GM18499 (cell line): Measurements from ENCODE around the gene HLA-F.

Experiments used
- ATAC-seq: cut with Tn5 transposase; IDR thresholded peaks from one replicate; pipeline ENCODE4 v1.9.1; 2021; ENCODE audit warnings: moderate number of reproducible peaks; ENCODE audit not compliant: insufficient read depth, unreplicated experiment

The HLA-F gene

DNA sequence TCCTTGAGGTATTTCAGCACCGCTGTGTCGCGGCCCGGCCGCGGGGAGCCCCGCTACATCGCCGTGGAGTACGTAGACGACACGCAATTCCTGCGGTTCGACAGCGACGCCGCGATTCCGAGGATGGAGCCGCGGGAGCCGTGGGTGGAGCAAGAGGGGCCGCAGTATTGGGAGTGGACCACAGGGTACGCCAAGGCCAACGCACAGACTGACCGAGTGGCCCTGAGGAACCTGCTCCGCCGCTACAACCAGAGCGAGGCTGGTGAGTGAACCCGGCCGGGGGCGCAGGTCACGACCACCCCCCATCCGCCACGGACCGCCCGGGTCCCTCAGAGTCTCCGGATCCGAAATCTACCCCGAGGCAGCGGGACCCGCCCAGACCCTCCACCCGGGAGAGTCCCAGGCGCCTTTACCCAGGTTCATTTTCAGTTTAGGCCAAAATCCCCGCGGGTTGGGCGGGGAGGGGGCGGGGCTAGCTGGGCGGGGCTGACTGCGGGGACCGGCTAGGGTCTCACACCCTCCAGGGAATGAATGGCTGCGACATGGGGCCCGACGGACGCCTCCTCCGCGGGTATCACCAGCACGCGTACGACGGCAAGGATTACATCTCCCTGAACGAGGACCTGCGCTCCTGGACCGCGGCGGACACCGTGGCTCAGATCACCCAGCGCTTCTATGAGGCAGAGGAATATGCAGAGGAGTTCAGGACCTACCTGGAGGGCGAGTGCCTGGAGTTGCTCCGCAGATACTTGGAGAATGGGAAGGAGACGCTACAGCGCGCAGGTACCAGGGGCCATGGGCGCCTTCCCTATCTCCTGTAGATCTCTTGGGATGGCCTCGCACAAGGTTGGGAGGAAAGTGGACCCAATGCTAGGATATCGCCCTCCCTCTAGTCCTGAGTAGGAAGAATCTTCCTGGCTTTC, 693 bp downstream of the HLA-F start:
- ATAC-seq, result no peak

- ATAC-seq, result no peak
These were observed 2.0 kb downstream of the HLA-F start for GRCh38 chr6:29724937-29725869.

DNA sequence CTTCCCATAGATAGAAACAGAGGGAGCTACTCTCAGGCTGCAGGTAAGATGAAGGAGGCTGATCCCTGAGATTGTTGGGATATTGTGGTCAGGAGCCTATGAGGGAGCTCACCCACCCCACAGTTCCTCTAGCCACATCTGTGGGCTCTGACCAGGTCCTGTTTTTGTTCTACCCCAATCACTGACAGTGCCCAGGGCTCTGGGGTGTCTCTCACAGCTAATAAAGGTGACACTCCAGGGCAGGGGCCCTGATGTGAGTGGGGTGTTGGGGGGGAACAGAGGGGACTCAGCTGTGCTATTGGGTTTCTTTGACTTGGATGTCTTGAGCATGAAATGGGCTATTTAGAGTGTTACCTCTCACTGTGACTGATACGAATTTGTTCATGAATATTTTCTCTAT, 2.8 kb downstream of the HLA-F start:
- no peak for ATAC-seq

- no peak for ATAC-seq
These were observed 3.4 kb downstream of the HLA-F start for GRCh38 chr6:29726571-29727194.

GRCh38 chr6:29727637-29728036, 4.4 kb downstream of the HLA-F start:
- no peak for ATAC-seq

DNA sequence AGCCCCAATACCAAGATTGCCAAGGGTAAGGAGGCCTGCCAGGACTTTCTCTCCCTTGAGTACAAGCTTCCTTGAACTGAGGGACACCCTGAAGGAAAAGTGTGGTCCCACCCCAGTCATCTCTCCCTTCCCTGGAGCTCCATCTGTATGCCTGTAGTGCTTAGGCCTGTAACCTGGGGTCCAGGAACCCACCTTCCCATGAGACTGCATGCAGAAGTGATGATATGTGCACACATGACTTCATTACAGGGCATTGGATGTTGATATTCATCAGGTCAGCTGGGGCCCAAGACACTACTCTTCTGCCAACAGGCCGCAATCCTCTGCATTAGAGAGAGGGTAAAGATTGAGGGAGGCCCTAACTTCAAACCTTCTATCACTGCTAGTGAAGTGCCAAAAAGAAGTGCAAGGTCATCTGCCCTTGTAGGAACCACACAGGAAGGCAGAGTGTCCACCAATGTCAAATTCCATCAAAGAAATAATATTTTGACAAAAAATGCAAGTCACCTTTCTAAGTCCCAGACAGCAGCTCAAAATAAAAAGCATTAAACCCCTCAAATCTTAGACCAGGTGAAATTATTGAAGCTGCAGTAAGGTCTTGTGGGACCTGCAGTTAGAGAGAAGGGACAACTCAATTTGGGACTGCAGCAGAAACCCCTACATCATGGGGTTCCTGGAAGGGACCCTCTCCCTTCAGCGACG, 5.1 kb downstream of the HLA-F start:
- no peak for ATAC-seq

DNA sequence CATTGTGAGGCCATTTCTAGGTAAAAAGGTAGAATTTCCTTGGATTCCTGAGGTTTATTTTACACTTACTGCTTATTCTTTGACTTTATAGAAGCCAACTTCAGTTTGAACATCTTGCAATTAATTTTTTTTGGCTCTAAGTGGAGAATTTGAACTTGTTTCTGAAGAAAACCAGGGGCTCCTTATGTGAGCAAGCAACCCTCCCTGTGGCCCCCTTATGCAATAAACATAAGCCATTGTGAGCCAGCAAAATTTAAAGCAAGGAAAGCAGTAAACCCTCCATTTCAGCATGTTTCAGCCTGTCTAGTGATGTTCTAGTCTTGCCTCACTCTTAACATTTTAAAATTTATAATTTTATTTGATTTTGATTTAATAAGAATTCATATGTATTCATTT, 5.6 kb downstream of the HLA-F start:
- no peak for ATAC-seq

- no peak for ATAC-seq
These were observed 6.6 kb downstream of the HLA-F start for GRCh38 chr6:29729774-29730328.

GRCh38 chr6:29730575-29731126, 7.4 kb downstream of the HLA-F start:
- ATAC-seq, result no peak

- no peak for ATAC-seq
These were observed 8.0 kb downstream of the HLA-F start for GRCh38 chr6:29731281-29731680.

DNA sequence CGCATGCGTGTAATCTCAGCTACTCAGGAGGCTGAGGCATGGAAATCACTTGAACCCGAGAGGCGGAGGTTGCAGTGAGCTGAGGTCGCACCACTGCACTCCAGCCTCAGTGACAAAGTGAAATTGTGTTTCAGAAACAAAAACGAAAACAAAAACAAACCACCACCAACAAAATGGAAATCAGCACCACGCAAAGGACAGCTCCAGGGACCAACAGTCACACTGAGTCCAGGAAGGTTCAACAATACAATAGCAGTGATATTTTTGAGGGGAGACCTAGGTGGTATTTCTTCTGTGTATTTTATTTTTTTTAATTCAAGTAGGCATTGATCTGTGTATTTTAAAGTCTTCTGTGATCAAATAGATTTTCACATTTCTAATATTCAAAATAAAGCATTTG, 9.8 kb downstream of the HLA-F start:
- ATAC-seq, result no peak

- no peak for ATAC-seq
These were observed 11.1 kb downstream of the HLA-F start for GRCh38 chr6:29734046-29735018.

DNA sequence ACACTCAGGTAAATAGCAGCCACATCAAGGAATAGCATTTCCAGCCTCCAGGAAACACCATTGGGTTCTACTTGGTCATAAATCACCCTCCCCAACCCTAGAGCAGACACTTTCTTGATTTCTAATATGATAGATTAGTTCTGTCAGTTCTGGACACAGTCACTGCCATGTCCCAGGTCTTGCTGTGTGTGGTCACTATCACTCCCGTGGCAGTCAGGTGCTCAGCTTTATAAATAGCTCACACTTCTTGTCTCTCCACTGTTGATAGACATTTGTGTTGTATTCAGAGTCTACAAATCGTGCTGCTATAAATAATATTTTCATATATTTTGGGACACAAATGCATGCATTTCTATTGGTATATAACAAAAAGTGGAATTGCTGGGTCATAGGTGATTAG, 13.3 kb downstream of the HLA-F start:
- no peak for ATAC-seq

DNA sequence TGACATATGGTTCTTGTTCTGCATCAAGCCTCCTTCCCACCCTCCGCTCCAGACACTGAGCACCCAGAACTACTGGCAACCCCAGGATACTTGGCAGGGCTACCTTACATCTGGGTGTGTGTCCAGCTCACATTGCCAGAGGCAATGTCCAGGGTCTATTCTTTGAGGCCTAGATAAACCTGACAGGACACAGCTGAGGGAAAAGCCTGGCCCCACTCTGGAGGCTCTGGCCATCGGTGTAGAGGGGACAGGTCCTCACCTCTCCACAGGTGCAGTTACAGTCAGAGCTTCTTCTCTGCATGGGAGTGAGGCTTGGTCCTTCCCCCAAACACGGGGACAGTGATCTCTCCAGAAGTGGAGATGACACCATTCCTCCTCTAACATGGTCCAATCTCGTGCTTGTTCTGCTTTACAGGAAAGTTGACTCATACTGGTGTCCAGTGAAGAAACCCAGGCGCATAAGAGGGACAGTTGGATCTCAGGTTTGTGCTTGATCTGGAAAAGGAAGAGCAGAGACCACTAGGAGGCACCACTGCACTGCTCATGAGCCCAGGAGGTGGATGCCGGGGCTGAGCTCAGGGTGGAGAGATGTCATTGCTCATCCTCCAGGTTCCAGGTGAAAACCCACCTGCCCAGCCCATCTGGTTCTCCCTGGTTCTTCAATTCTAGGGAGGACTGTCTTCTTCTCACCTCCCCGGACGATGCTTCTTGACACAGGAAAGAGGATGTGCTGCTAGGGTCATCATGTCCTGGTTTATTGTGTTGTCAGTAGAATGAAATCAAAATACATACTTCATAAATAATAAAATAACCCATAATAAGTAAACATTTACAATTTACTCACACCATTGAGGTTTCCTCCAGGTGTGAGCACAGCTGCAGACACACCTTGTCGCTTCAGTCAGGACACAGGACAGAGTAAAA, 14.7 kb downstream of the HLA-F start:
- ATAC-seq, result no peak

DNA sequence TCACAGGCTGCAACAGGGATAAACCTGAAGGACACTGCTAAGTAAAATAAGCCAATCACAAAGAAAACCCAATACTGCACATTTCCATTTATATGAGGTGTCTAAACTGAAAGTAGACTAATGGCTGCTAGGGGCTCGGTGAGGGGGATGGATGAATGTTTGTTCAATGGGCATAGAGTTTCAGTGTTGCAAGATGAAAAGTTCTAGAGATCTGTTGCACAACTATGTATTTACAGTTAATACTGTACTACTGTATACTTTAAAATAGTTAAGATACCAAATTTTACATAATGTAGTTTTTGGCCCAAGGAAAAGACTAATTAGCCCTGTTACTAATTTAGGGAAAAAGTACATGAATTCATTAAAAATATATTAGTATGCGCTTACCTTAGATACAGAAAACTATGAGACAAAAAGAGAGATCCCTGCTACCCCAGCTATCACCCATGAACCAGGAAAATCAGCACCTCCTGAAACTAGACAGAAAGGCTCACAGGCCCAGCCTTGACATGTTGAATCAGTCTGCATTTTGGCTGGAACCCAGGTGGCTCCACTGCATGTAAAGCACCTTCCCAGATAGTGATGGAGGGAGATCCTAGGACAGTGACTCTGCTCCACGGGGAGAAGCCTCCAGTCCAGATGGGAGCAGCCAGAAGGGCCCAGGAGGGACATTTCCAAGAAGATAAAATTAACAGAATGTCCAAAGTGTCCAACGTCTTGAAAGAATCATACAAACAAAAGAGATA, 16.1 kb downstream of the HLA-F start:
- no peak for ATAC-seq

DNA sequence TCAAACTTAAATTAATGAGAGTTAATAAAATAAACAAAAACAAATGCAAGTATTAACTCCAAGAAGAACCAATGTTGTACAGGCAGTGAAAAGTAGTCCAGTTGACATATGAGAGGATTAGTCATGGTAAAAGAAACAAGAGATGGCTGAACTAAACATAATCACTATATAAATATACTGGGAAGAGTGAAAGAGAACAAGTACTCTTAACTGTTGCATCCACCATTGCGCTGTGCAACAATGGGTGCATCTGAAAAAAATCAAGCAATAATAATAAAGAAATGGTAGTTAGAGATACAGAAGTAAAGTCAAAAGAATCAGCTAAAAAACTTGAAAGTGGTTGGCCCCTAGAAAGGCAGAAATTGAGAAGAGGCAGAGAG, 16.6 kb downstream of the HLA-F start:
- no peak for ATAC-seq

GRCh38 chr6:29741592-29741991, 18.4 kb downstream of the HLA-F start:
- ATAC-seq, result no peak
